OCI-LY1 (cell line): ENCODE results near the gene FANCC.

ENCODE experiments used
- CTCF ChIP-seq: fragments of 200-600 bp; sonication (generic), shearing (Covaris generic); IDR thresholded peaks from 2 replicates; pipeline ENCODE4 v1.5.1; 2017; ENCODE audit warnings: mild to moderate bottlenecking, antibody characterized with exemption, low read length, moderate library complexity, mixed read lengths
- EZH2 ChIP-seq: fragments of 200-600 bp; sonication (generic), shearing (Covaris generic); IDR thresholded peaks from 2 replicates; pipeline ENCODE4 v1.8.0; 2017; ENCODE audit warnings: borderline replicate concordance, mixed run types, mild to moderate bottlenecking, antibody characterized with exemption, low read length, moderate library complexity, mixed read lengths

GRCh38 chr9:95177617-95178016 is 139.9 kb downstream of the FANCC start:
- TF ChIP-seq CTCF (no peak), EZH2 (no peak)
